HEK293 (cell line): ENCODE measurements around the gene GNG12.
"Not testable (repeated sequence)": the region's sequence is repeated elsewhere in the genome, so short reads cannot be mapped to it uniquely, and the experiment has no call there.

Experiments used
- CTCF ChIA-PET: fragments of 350-600 bp; formaldehyde crosslinking; extraction: SDS; loops from one replicate; lab custom pipeline; 2021; ENCODE audit warnings: antibody characterized with exemption; lab: Yijun Ruan, JAX
- POLR2A ChIA-PET: fragments of 300-600 bp; formaldehyde crosslinking; extraction: SDS; loops from one replicate; lab custom pipeline; 2020; ENCODE audit warnings: antibody characterized with exemption, inconsistent platforms; lab: Yijun Ruan, JAX
- H3K27ac ChIP-seq: fragments of 200-500 bp; sonication (Bioruptor generic); 2 replicates; pipeline ENCODE4 v1.5.1; 2014; ENCODE audit warnings: low read depth, low read length, control low read depth, inconsistent platforms; ENCODE audit errors: extremely low read depth
- H3K36me3 ChIP-seq, 2 experiments: fragments of 200-500 bp in 1 of 2; sonication (Bioruptor generic) in 1 of 2; 1 replicate in 1 of 2; 2 replicates in 1 of 2; pipeline ENCODE4 v1.5.1; 2014 to 2017; ENCODE audit warnings: inconsistent platforms in 2 of 2, low read length in 2 of 2; ENCODE audit not compliant: control insufficient read depth in 2 of 2, insufficient read depth in 1 of 2
- H3K4me1 ChIP-seq: fragments of 200-500 bp; sonication (Bioruptor generic); 2 replicates; pipeline ENCODE4 v1.5.1; 2014; ENCODE audit warnings: mild to moderate bottlenecking, low read length, inconsistent platforms; ENCODE audit not compliant: control insufficient read depth, insufficient read depth
- H3K4me3 ChIP-seq: 2 replicates; pipeline ENCODE4 v1.5.1; 2011; ENCODE audit warnings: low read depth, mild to moderate bottlenecking, control low read depth, low read length, moderate library complexity
- H3K9me3 ChIP-seq: fragments of 200-500 bp; sonication (Bioruptor generic); 2 replicates; pipeline ENCODE4 v1.5.1; 2014; ENCODE audit warnings: low read depth, low read length, inconsistent platforms; ENCODE audit not compliant: control insufficient read depth, insufficient read depth
- IKZF3 ChIP-seq: fragments of 450-650 bp; IDR thresholded peaks from 2 replicates; pipeline ENCODE4 v1.5.0; 2018; ENCODE audit warnings: missing biosample characterization, mild to moderate bottlenecking, missing genetic modification characterization, moderate library complexity
- ZNF146 ChIP-seq: fragments of 450-650 bp; formaldehyde crosslinking; IDR thresholded peaks from 2 replicates; pipeline ENCODE4 v1.5.1; 2016; ENCODE audit warnings: missing biosample characterization, missing genetic modification characterization
- ZNF366 ChIP-seq: fragments of 450-650 bp; formaldehyde crosslinking; conservative IDR thresholded peaks from 2 replicates; pipeline ENCODE4 v1.5.1; 2016; ENCODE audit warnings: missing biosample characterization, missing genetic modification characterization
- ZNF391 ChIP-seq: fragments of 450-650 bp; formaldehyde crosslinking; IDR thresholded peaks from 2 replicates; pipeline ENCODE4 v1.5.1; 2016; ENCODE audit warnings: low read depth, missing biosample characterization, missing genetic modification characterization, borderline replicate concordance
- ZNF521 ChIP-seq: fragments of 450-650 bp; formaldehyde crosslinking; IDR thresholded peaks from 2 replicates; pipeline ENCODE4 v1.5.1; 2017; ENCODE audit warnings: missing biosample characterization, mild to moderate bottlenecking, missing genetic modification characterization
- ZNF596 ChIP-seq: fragments of 450-650 bp; IDR thresholded peaks from 2 replicates; pipeline ENCODE4 v1.5.0; 2018; ENCODE audit warnings: missing biosample characterization, mild to moderate bottlenecking, missing genetic modification characterization, moderate library complexity
- ZNF600 ChIP-seq: fragments of 450-650 bp; formaldehyde crosslinking; IDR thresholded peaks from 2 replicates; pipeline ENCODE4 v1.5.1; 2016; ENCODE audit warnings: missing biosample characterization, missing genetic modification characterization
- ZNF664 ChIP-seq: fragments of 450-650 bp; formaldehyde crosslinking; IDR thresholded peaks from 2 replicates; pipeline ENCODE4 v1.5.1; 2016; ENCODE audit warnings: missing biosample characterization, missing genetic modification characterization
- TF ChIP-seq, protein P1 (sequence below): fragments of 450-650 bp; formaldehyde crosslinking; IDR thresholded peaks from 2 replicates; pipeline ENCODE4 v1.5.1; 2016; ENCODE audit warnings: missing biosample characterization, missing genetic modification characterization, borderline replicate concordance
- TF ChIP-seq, protein P2 (sequence below): fragments of 450-650 bp; formaldehyde crosslinking; IDR thresholded peaks from 2 replicates; pipeline ENCODE4 v1.5.1; 2016; ENCODE audit warnings: missing biosample characterization, missing genetic modification characterization
- TF ChIP-seq, protein P3 (sequence below): fragments of 450-650 bp; formaldehyde crosslinking; conservative IDR thresholded peaks from 2 replicates; pipeline ENCODE4 v1.5.1; 2016; ENCODE audit warnings: low read depth, missing biosample characterization, missing genetic modification characterization
- TF ChIP-seq, protein P4 (sequence below): fragments of 450-650 bp; formaldehyde crosslinking; conservative IDR thresholded peaks from 2 replicates; pipeline ENCODE4 v1.5.1; 2016; ENCODE audit warnings: low read depth, missing biosample characterization, missing genetic modification characterization

GNG12 gene

DNA sequence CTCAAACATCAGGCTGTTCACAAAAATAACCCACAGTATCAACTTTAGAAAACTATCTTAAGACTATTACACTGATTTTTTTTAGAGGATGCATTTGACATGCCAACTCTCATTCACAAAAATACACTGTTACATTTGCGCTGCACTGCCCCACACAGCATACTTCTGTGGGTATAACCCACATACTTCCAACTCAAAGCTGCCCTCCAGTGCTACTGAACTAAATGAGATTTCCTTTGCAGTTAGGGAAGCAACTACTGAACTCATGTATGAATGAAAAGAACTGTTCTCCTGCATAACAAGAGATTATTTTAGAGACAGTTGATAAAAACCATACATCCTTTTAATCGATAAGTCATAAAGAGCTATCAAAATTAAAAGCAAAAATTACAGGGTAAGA lies 174.0 kb downstream of the GNG12 start:
- no peaks in the 10 kb centered on the region for H3K9me3 ChIP-seq
- TF ChIP-seq ZNF664 (tag by site-specific recombination) (peak; percentile 52; the same call in 1 of the 2 replicates), ZNF600 (tag by site-specific recombination) (no peak)
- H3K27ac ChIP-seq = no peak overlapping the region
- CTCF ChIA-PET = interaction anchor here (0.6 to 0.7 kb wide), 3 partner anchors 15 to 98 kb away, joined by 3 to 4 read pairs (median 3); no protein-coding TSS in a partner anchor
- H3K4me3 ChIP-seq = no peak overlapping the region
- no peaks in the 10 kb centered on the region for H3K4me1 ChIP-seq
- POLR2A ChIA-PET = no interaction called here
- no peaks in the 10 kb centered on the region for H3K36me3 ChIP-seq

DNA sequence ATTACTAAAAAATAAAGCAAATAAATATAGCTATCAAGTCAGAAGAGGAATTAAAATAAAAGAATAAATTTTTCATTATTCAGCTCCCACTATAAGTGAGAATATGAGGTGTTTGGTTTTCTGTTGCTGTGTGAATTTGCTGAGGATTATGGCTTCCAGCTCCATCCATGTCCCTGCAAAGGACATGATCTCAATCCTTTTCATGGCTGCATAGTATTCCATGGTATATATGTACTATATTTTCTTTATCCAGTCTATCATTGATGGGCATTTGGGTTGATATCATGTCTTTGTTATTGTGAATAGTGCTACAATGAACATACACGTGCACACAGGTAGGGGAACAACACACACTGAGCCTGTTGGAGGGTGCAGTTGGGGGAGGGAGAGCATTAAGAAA lies 176.1 kb downstream of the GNG12 start:
- CTCF ChIA-PET, POLR2A ChIA-PET, H3K4me1 ChIP-seq, H3K36me3 ChIP-seq, H3K9me3 ChIP-seq, H3K27ac ChIP-seq: not testable (repeated sequence)
- TF ChIP-seq ZNF146 = peak; percentile 97
- TF ChIP-seq, all 188 proteins: peak for 1; not testable (repeated sequence) for 187
- not testable (repeated sequence) for H3K4me3 ChIP-seq

DNA sequence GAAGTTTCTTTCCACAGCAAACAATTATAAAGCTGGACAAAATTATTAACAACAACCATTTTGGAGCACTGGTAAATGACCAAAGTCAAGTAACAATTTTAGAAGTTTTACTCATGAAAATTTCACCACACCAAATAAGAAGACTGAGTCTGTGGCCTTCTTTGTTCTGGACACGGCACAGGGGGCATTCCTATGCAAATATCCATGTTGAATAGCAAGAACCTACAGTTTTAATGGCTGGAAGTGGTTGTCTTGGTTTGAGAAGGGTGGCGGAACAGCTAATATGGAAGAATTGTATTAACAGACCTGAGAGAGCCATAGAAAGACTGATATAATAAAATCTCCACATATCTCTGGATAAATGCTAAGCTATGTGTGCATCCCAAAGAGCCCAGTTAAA lies 177.7 kb downstream of the GNG12 start:
- TF ChIP-seq, protein P1, sequence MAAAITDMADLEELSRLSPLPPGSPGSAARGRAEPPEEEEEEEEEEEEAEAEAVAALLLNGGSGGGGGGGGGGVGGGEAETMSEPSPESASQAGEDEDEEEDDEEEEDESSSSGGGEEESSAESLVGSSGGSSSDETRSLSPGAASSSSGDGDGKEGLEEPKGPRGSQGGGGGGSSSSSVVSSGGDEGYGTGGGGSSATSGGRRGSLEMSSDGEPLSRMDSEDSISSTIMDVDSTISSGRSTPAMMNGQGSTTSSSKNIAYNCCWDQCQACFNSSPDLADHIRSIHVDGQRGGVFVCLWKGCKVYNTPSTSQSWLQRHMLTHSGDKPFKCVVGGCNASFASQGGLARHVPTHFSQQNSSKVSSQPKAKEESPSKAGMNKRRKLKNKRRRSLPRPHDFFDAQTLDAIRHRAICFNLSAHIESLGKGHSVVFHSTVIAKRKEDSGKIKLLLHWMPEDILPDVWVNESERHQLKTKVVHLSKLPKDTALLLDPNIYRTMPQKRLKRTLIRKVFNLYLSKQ (tag by site-specific recombination) = no peak
- TF ChIP-seq ZNF521 (no peak), ZNF146 (no peak), ZNF391 (no peak)
- TF ChIP-seq, protein P2, sequence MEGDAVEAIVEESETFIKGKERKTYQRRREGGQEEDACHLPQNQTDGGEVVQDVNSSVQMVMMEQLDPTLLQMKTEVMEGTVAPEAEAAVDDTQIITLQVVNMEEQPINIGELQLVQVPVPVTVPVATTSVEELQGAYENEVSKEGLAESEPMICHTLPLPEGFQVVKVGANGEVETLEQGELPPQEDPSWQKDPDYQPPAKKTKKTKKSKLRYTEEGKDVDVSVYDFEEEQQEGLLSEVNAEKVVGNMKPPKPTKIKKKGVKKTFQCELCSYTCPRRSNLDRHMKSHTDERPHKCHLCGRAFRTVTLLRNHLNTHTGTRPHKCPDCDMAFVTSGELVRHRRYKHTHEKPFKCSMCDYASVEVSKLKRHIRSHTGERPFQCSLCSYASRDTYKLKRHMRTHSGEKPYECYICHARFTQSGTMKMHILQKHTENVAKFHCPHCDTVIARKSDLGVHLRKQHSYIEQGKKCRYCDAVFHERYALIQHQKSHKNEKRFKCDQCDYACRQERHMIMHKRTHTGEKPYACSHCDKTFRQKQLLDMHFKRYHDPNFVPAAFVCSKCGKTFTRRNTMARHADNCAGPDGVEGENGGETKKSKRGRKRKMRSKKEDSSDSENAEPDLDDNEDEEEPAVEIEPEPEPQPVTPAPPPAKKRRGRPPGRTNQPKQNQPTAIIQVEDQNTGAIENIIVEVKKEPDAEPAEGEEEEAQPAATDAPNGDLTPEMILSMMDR = no peak
- TF ChIP-seq, protein P3, sequence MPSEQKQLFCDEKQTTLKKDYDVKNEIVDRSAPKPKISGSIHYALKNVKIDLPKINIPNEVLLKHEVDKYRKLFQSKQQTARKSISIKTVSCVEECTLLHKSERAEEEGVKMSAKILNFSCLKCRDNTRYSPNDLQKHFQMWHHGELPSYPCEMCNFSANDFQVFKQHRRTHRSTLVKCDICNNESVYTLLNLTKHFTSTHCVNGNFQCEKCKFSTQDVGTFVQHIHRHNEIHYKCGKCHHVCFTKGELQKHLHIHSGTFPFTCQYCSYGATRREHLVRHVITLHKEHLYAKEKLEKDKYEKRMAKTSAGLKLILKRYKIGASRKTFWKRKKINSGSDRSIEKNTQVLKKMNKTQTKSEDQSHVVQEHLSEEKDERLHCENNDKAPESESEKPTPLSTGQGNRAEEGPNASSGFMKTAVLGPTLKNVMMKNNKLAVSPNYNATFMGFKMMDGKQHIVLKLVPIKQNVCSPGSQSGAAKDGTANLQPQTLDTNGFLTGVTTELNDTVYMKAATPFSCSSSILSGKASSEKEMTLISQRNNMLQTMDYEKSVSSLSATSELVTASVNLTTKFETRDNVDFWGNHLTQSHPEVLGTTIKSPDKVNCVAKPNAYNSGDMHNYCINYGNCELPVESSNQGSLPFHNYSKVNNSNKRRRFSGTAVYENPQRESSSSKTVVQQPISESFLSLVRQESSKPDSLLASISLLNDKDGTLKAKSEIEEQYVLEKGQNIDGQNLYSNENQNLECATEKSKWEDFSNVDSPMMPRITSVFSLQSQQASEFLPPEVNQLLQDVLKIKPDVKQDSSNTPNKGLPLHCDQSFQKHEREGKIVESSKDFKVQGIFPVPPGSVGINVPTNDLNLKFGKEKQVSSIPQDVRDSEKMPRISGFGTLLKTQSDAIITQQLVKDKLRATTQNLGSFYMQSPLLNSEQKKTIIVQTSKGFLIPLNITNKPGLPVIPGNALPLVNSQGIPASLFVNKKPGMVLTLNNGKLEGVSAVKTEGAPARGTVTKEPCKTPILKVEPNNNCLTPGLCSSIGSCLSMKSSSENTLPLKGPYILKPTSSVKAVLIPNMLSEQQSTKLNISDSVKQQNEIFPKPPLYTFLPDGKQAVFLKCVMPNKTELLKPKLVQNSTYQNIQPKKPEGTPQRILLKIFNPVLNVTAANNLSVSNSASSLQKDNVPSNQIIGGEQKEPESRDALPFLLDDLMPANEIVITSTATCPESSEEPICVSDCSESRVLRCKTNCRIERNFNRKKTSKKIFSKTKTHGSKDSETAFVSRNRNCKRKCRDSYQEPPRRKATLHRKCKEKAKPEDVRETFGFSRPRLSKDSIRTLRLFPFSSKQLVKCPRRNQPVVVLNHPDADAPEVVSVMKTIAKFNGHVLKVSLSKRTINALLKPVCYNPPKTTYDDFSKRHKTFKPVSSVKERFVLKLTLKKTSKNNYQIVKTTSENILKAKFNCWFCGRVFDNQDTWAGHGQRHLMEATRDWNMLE (tag by site-specific recombination) = no peak
- Histone ChIP-seq H3K27ac (no peak overlapping the region), H3K4me1 (no peaks in the 10 kb centered on the region), H3K36me3 (no peaks in the 10 kb centered on the region), H3K9me3 (no peaks in the 10 kb centered on the region), H3K4me3 (no peak overlapping the region)
- ChIA-PET CTCF (interaction anchor here (0.9 kb wide), 1 partner anchor 105 kb away, joined by 4 read pairs; no protein-coding TSS in a partner anchor), POLR2A (no interaction called here)

DNA sequence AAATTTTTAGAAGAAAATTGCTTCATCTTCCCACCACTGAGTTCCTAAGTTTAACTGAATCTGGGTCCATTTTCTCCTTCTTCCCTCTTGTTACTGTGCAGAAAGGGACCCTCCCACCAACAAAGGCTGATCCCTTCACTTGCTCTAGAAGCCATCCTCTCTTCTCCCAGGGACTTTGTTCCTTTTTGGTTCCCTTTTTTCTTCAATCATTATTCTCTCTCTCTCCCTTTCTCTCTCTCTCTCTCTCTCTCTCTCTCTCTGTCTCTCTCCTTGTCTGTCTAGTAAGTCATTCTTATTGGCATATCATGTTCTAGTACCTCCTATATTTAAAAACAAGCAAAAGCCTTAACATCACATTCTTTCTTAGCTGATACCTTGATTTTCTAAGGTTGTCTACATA lies 180.0 kb downstream of the GNG12 start:
- Histone ChIP-seq H3K36me3 (no peaks in the 10 kb centered on the region), H3K4me1 (no peaks in the 10 kb centered on the region), H3K27ac (no peak overlapping the region), H3K9me3 (no peaks in the 10 kb centered on the region), H3K4me3 (no peak overlapping the region)
- TF ChIP-seq IKZF3 (tag by site-specific recombination) (no peak), ZNF366 (tag by site-specific recombination) (0 out of 2 replicates have a peak, but pooled peaks have one; percentile 33), ZNF146 (no peak), ZNF596 (tag by site-specific recombination) (peak; percentile 95)
- TF ChIP-seq, protein P4, sequence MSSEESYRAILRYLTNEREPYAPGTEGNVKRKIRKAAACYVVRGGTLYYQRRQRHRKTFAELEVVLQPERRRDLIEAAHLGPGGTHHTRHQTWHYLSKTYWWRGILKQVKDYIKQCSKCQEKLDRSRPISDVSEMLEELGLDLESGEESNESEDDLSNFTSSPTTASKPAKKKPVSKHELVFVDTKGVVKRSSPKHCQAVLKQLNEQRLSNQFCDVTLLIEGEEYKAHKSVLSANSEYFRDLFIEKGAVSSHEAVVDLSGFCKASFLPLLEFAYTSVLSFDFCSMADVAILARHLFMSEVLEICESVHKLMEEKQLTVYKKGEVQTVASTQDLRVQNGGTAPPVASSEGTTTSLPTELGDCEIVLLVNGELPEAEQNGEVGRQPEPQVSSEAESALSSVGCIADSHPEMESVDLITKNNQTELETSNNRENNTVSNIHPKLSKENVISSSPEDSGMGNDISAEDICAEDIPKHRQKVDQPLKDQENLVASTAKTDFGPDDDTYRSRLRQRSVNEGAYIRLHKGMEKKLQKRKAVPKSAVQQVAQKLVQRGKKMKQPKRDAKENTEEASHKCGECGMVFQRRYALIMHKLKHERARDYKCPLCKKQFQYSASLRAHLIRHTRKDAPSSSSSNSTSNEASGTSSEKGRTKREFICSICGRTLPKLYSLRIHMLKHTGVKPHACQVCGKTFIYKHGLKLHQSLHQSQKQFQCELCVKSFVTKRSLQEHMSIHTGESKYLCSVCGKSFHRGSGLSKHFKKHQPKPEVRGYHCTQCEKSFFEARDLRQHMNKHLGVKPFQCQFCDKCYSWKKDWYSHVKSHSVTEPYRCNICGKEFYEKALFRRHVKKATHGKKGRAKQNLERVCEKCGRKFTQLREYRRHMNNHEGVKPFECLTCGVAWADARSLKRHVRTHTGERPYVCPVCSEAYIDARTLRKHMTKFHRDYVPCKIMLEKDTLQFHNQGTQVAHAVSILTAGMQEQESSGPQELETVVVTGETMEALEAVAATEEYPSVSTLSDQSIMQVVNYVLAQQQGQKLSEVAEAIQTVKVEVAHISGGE (tag by site-specific recombination) = no peak
- ChIA-PET CTCF (interaction anchor here (0.6 to 0.7 kb wide), 2 partner anchors 306 to 1545 kb away, joined by 3 read pairs; no protein-coding TSS in a partner anchor), POLR2A (no interaction called here)
